ENCODE data around the gene RTP1. TPM values are rescaled to one million over a fixed set of nuclear protein-coding genes. Genes with fewer than 3 reads are reported as not detected.

RTP1 gene, protein sequence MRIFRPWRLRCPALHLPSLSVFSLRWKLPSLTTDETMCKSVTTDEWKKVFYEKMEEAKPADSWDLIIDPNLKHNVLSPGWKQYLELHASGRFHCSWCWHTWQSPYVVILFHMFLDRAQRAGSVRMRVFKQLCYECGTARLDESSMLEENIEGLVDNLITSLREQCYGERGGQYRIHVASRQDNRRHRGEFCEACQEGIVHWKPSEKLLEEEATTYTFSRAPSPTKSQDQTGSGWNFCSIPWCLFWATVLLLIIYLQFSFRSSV
- total RNA-seq (2021; ENCODE audit: unreplicated experiment) (not detected), Bru-seq, nascent RNA (not detected), BruChase-seq, experiment 1, labeled RNA remaining after a 6-hour chase (not detected), BruChase-seq, experiment 2, labeled RNA remaining after a 2-hour chase (not detected)
- polyA plus RNA-seq (2012), result not detected in 2 replicates
- long read RNA-seq, result 0 reads

DNA sequence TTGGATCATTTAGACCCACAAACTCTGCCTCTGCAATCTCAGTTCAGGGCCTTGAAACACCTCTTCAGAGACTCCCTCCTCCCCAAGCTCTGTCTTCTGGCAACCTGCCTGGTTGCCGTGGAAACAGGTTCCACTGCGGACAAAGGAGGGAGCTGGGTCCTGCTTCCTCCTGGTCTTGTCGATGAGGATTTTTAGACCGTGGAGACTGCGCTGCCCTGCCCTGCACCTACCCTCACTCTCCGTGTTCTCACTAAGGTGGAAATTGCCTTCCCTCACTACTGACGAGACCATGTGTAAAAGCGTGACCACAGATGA, at the start of gene RTP1:
TSS of gene RTP1 (plus strand) at position 152 of the 315 bp plus-strand sequence. CDS start at position 182, 30 bp downstream.
- ChIA-PET RAD21 (ENCODE audit: low non-redundant PET in 1 of 2, low total read pairs in 2 of 2, uncharacterized antibody in 2 of 2, unreplicated experiment in 2 of 2) (no interaction called here), CTCF (no interaction called here), POLR2A (no interaction called here)
- intact Hi-C loops (cut with micrococcal nuclease), result no loop called here
- H3K4me3 ChIP-seq (replicated peaks in 1 of 2; ENCODE audit: low read depth in 1 of 2, low read length in 2 of 2), result no peak within 1 kb of the TSS
- DNase-seq (ENCODE audit: low read depth, low spot score) (no peak), ATAC-seq (no peak)
- H3K9me2 ChIP-seq (ENCODE audit: insufficient read depth), result no peaks in the 10 kb centered on the region
- no peaks in the 10 kb centered on the region for H3K79me2 ChIP-seq (ENCODE audit: insufficient read depth, low read length)
- no TSS peak for BruUV-seq (replicated peaks)
- no peaks in the 10 kb centered on the region for H4K20me1 ChIP-seq (ENCODE audit: insufficient read depth)
- no peak within 1 kb of the TSS for H2AFZ ChIP-seq (ENCODE audit: low read depth, low read length, poor library complexity, severe bottlenecking)
- H3K36me3 ChIP-seq (ENCODE audit: control insufficient read depth in 1 of 2, insufficient read depth in 2 of 2, low read length in 2 of 2), result no peaks in the 10 kb centered on the region
- no peak within 1 kb of the TSS for H3K9ac ChIP-seq (ENCODE audit: low read length)
- H3K4me1 ChIP-seq (ENCODE audit: control insufficient read depth in 1 of 2, insufficient read depth in 2 of 2, low read length in 2 of 2), result no peaks in the 10 kb centered on the region
- no peak for TF ChIP-seq EGR1 (IDR thresholded peaks at IDR 0.05; ENCODE audit: low read depth)
- no peak for TF ChIP-seq SIN3A (IDR thresholded peaks at IDR 0.05; ENCODE audit: low read depth)
- no peak for TF ChIP-seq ELF1 (IDR thresholded peaks at IDR 0.05; ENCODE audit: borderline replicate concordance, low read depth)
- no peak for TF ChIP-seq POLR2AphosphoS5 (IDR thresholded peaks at IDR 0.05; ENCODE audit: low read depth, low read length)
- no peak for TF ChIP-seq FOSL1 (IDR thresholded peaks at IDR 0.05; ENCODE audit: low read depth)
- TF ChIP-seq, protein P1, sequence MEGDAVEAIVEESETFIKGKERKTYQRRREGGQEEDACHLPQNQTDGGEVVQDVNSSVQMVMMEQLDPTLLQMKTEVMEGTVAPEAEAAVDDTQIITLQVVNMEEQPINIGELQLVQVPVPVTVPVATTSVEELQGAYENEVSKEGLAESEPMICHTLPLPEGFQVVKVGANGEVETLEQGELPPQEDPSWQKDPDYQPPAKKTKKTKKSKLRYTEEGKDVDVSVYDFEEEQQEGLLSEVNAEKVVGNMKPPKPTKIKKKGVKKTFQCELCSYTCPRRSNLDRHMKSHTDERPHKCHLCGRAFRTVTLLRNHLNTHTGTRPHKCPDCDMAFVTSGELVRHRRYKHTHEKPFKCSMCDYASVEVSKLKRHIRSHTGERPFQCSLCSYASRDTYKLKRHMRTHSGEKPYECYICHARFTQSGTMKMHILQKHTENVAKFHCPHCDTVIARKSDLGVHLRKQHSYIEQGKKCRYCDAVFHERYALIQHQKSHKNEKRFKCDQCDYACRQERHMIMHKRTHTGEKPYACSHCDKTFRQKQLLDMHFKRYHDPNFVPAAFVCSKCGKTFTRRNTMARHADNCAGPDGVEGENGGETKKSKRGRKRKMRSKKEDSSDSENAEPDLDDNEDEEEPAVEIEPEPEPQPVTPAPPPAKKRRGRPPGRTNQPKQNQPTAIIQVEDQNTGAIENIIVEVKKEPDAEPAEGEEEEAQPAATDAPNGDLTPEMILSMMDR (IDR thresholded peaks at IDR 0.05 in 2 of 3, conservative IDR thresholded peaks at IDR 0.05 in 1 of 3; ENCODE audit: borderline replicate concordance in 1 of 3, insufficient read depth in 1 of 3, low read depth in 2 of 3, low read length in 2 of 3), result no peak
- TF ChIP-seq RAD21 (IDR thresholded peaks at IDR 0.05; ENCODE audit: low read depth), result no peak
- no peak for TF ChIP-seq TCF7L2 (IDR thresholded peaks at IDR 0.05; ENCODE audit: borderline replicate concordance, extremely low read depth, insufficient read depth, insufficient read length)
- TF ChIP-seq SP1 (IDR thresholded peaks at IDR 0.05; ENCODE audit: low read depth), result no peak
- TF ChIP-seq, protein P2, sequence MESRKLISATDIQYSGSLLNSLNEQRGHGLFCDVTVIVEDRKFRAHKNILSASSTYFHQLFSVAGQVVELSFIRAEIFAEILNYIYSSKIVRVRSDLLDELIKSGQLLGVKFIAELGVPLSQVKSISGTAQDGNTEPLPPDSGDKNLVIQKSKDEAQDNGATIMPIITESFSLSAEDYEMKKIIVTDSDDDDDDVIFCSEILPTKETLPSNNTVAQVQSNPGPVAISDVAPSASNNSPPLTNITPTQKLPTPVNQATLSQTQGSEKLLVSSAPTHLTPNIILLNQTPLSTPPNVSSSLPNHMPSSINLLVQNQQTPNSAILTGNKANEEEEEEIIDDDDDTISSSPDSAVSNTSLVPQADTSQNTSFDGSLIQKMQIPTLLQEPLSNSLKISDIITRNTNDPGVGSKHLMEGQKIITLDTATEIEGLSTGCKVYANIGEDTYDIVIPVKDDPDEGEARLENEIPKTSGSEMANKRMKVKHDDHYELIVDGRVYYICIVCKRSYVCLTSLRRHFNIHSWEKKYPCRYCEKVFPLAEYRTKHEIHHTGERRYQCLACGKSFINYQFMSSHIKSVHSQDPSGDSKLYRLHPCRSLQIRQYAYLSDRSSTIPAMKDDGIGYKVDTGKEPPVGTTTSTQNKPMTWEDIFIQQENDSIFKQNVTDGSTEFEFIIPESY (IDR thresholded peaks at IDR 0.05; ENCODE audit: extremely low read depth, insufficient replicate concordance, low read length), result no peak
- TF ChIP-seq ZFX (IDR thresholded peaks at IDR 0.05), result no peak
- no peak for TF ChIP-seq POLR2A (IDR thresholded peaks at IDR 0.05; ENCODE audit: borderline replicate concordance, extremely low read depth, insufficient read depth, insufficient read length)
- H3K27me3 ChIP-seq (ENCODE audit: insufficient read depth, low read length), result peaks cover 15% of the 10 kb centered on the region; the same call in 1 of the 2 replicates
- H3K4me2 ChIP-seq (ENCODE audit: low read length), result no peak within 1 kb of the TSS
- no peak within 1 kb of the TSS for H3K27ac ChIP-seq (ENCODE audit: low read depth, low read length)
- H3K9me3 ChIP-seq (ENCODE audit: control insufficient read depth in 1 of 2, insufficient read depth in 1 of 2, low read depth in 1 of 2, low read length in 2 of 2), result no peaks in the 10 kb centered on the region
